ENCODE results near the gene MARCHF11.

GRCh38 chr5:16119790-16120189, 59.8 kb downstream of the MARCHF11 start:
- TF ChIP-seq CTCF (IDR thresholded peaks at IDR 0.05) = no peak
- no peak for TF ChIP-seq EP300 (IDR thresholded peaks at IDR 0.05; ENCODE audit: low read depth)
- no peak for TF ChIP-seq POLR2AphosphoS5 (IDR thresholded peaks at IDR 0.05)
- no peak for TF ChIP-seq POLR2A (IDR thresholded peaks at IDR 0.05)

All from transverse colon (tissue), 4 donors.